SK-N-SH (cell line): ENCODE measurements around the gene METTL25B. TPM values are rescaled to one million over a fixed set of nuclear protein-coding genes. Genes with fewer than 3 reads are reported as not detected.

Experiments used
- CTCF ChIA-PET: fragments of 300-600, 350-600 bp; formaldehyde crosslinking; extraction: SDS; loops from one replicate; lab custom pipeline; 2021; lab: Yijun Ruan, JAX
- POLR2A ChIA-PET: fragments of 350-600 bp; sonication (Branson Sonifier 250); formaldehyde crosslinking; extraction: SDS; loops from one replicate; lab custom pipeline; 2020; ENCODE audit warnings: antibody characterized with exemption, inconsistent platforms; lab: Yijun Ruan, JAX
- DNase-seq: peaks from one replicate; pipeline ENCODE4 v3.0.0; 2012
- H2AFZ ChIP-seq: fragments of 200-600 bp; sonication (generic); 2 replicates; pipeline ENCODE4 v1.8.1; 2016; ENCODE audit warnings: antibody characterized with exemption, mild to moderate bottlenecking, low read depth
- H3F3A ChIP-seq: fragments of 200-600 bp; sonication (generic); replicated peaks from 2 replicates; pipeline ENCODE3; 2016; ENCODE audit warnings: antibody characterized with exemption, mild to moderate bottlenecking; ENCODE audit not compliant: insufficient read depth
- H3K27ac ChIP-seq, 2 experiments: fragments of 200-500 bp in 1 of 2; fragments of 200-600 bp in 1 of 2; sonication (Bioruptor generic) in 1 of 2; sonication (generic), shearing (Covaris generic) in 1 of 2; 2 replicates each; pipeline versions ENCODE4 v1.5.1 to v1.6.1; 2014 to 2016; ENCODE audit warnings: low read depth in 2 of 2, inconsistent platforms in 1 of 2, low read length in 1 of 2, mild to moderate bottlenecking in 1 of 2, mixed read lengths in 1 of 2
- H3K27me3 ChIP-seq: fragments of 200-600 bp; sonication (generic), shearing (Covaris generic); 2 replicates; pipeline ENCODE4 v1.6.1; 2016; ENCODE audit warnings: mixed run types; ENCODE audit not compliant: insufficient read depth
- H3K36me3 ChIP-seq, 2 experiments: fragments of 200-500 bp in 1 of 2; fragments of 200-600 bp in 1 of 2; sonication (Bioruptor generic) in 1 of 2; sonication (generic) in 1 of 2; replicated peaks in 1 of 2; 2 replicates each; pipeline versions ENCODE3 to v1.5.1; 2014 to 2016; ENCODE audit warnings: low read length in 1 of 2, mild to moderate bottlenecking in 1 of 2; ENCODE audit not compliant: insufficient read depth in 2 of 2, control insufficient read depth in 1 of 2
- H3K4me1 ChIP-seq, 2 experiments: fragments of 200-500 bp in 1 of 2; fragments of 200-600 bp in 1 of 2; sonication (Bioruptor generic) in 1 of 2; sonication (generic), shearing (Covaris generic) in 1 of 2; 2 replicates each; pipeline versions ENCODE4 v1.5.1 to v1.6.1; 2014 to 2016; ENCODE audit warnings: low read depth in 1 of 2, low read length in 1 of 2, mixed run types in 1 of 2; ENCODE audit not compliant: insufficient read depth in 2 of 2, control insufficient read depth in 1 of 2
- H3K4me2 ChIP-seq: fragments of 200-600 bp; sonication (generic), shearing (Covaris generic); 2 replicates; pipeline ENCODE4 v1.6.1; 2017; ENCODE audit warnings: mixed run types
- H3K4me3 ChIP-seq, 2 experiments: fragments of 200-500 bp in 1 of 2; fragments of 200-600 bp in 1 of 2; sonication (Bioruptor generic) in 1 of 2; sonication (generic), shearing (Covaris generic) in 1 of 2; 2 replicates each; pipeline versions ENCODE4 v1.5.1 to v1.8.1; 2014 to 2016; ENCODE audit warnings: low read depth in 2 of 2, inconsistent platforms in 1 of 2, low read length in 1 of 2, mild to moderate bottlenecking in 1 of 2, mixed read lengths in 1 of 2, moderate library complexity in 1 of 2
- H3K79me2 ChIP-seq: fragments of 200-600 bp; sonication (generic); 2 replicates; pipeline ENCODE4 v1.8.1; 2017; ENCODE audit warnings: mild to moderate bottlenecking; ENCODE audit not compliant: insufficient read depth
- H3K9ac ChIP-seq: fragments of 200-600 bp; sonication (generic); 2 replicates; pipeline ENCODE4 v1.6.1; 2017; ENCODE audit warnings: mixed run types
- H3K9me2 ChIP-seq: fragments of 200-600 bp; sonication (generic); 2 replicates; pipeline ENCODE4 v1.6.1; 2017; ENCODE audit warnings: mixed run types
- H3K9me3 ChIP-seq: fragments of 200-600 bp; sonication (generic); 2 replicates; pipeline ENCODE4 v1.6.1; 2017; ENCODE audit warnings: mixed run types, mild to moderate bottlenecking, moderate library complexity
- H4K20me1 ChIP-seq: fragments of 200-600 bp; sonication (generic); 2 replicates; pipeline ENCODE4 v1.6.1; 2017; ENCODE audit warnings: mild to moderate bottlenecking, mixed run types; ENCODE audit not compliant: insufficient read depth
- CHD2 ChIP-seq: fragments of 150-350 bp; IDR thresholded peaks from 2 replicates; pipeline ENCODE4 v1.6.1; 2018; ENCODE audit warnings: low read length; ENCODE audit not compliant: partially characterized antibody
- CTCF ChIP-seq: fragments of 200-600 bp; sonication (generic); IDR thresholded peaks from 2 replicates; pipeline ENCODE4 v1.6.1; 2017; ENCODE audit warnings: antibody characterized with exemption, mild to moderate bottlenecking, moderate library complexity
- ELF1 ChIP-seq: IDR thresholded peaks from 2 replicates; pipeline ENCODE4 v1.4.0; 2012
- EP300 ChIP-seq, 2 experiments: IDR thresholded peaks; 2 replicates each; pipeline versions ENCODE4 v1.4.0 to v1.6.1; 2012; ENCODE audit warnings: borderline replicate concordance in 1 of 2, low read depth in 1 of 2, low read length in 1 of 2
- FOSL2 ChIP-seq: IDR thresholded peaks from 2 replicates; pipeline ENCODE4 v1.4.0; 2012; ENCODE audit warnings: low read depth, mild to moderate bottlenecking, moderate library complexity, borderline replicate concordance
- JUND ChIP-seq: IDR thresholded peaks from 2 replicates; pipeline ENCODE4 v1.4.0; 2012
- MAX ChIP-seq: IDR thresholded peaks from 2 replicates; pipeline ENCODE4 v1.4.0; 2012; ENCODE audit warnings: low read depth
- MEF2A ChIP-seq: IDR thresholded peaks from 2 replicates; pipeline ENCODE4 v1.4.0; 2012; ENCODE audit warnings: low read depth, borderline replicate concordance
- MXI1 ChIP-seq: IDR thresholded peaks from 2 replicates; pipeline ENCODE4 v1.6.1; 2012; ENCODE audit warnings: mild to moderate bottlenecking, low read depth, low read length, improper control_type of control experiment
- POLR2AphosphoS5 ChIP-seq: IDR thresholded peaks from 2 replicates; pipeline ENCODE4 v1.6.1; 2012; ENCODE audit warnings: low read depth, low read length
- RAD21 ChIP-seq: IDR thresholded peaks from 2 replicates; pipeline ENCODE4 v1.6.1; 2012; ENCODE audit warnings: mild to moderate bottlenecking, low read length
- RCOR1 ChIP-seq: fragments of 150-350 bp; IDR thresholded peaks from 2 replicates; pipeline ENCODE4 v1.6.1; 2017; ENCODE audit warnings: antibody characterized with exemption, low read length
- REST ChIP-seq: IDR thresholded peaks from 2 replicates; pipeline ENCODE4 v1.6.1; 2012; ENCODE audit warnings: mild to moderate bottlenecking, low read depth, low read length, moderate library complexity
- RXRA ChIP-seq: IDR thresholded peaks from 2 replicates; pipeline ENCODE4 v1.4.0; 2012; ENCODE audit warnings: low read depth, mild to moderate bottlenecking, borderline replicate concordance
- SMC3 ChIP-seq: IDR thresholded peaks from 2 replicates; pipeline ENCODE4 v1.6.1; 2012; ENCODE audit warnings: low read depth, low read length, improper control_type of control experiment
- TAF1 ChIP-seq: IDR thresholded peaks from 2 replicates; pipeline ENCODE4 v1.6.1; 2012; ENCODE audit warnings: low read depth, mild to moderate bottlenecking, low read length, moderate library complexity, borderline replicate concordance
- TCF12 ChIP-seq: IDR thresholded peaks from 2 replicates; pipeline ENCODE4 v1.4.0; 2012
- TEAD4 ChIP-seq: IDR thresholded peaks from 2 replicates; pipeline ENCODE4 v1.4.0; 2012; ENCODE audit warnings: mild to moderate bottlenecking, borderline replicate concordance; ENCODE audit not compliant: insufficient read depth
- USF1 ChIP-seq: IDR thresholded peaks from 2 replicates; pipeline ENCODE4 v1.4.0; 2012; ENCODE audit warnings: low read depth, borderline replicate concordance
- ZBTB33 ChIP-seq: IDR thresholded peaks from 2 replicates; pipeline ENCODE4 v1.4.0; 2012; ENCODE audit warnings: low read depth, borderline replicate concordance
- WGBS: methylation state at CpG from one replicate; pipeline ENCODE4 v1.1.6; 2017; ENCODE audit warnings: low lambda C conversion rate; 5-methylcytosine and 5-hydroxymethylcytosine counted together
- polyA plus RNA-seq, 3 experiments: library from polyadenylated mRNA; depleted of rRNA; stranded (reverse); fragments of >200 nt; gene quantifications; 2 replicates each; pipeline ENCODE4 v1.2.3, GENCODE V29; 2012

The METTL25B gene
- polyA plus RNA-seq, 1 of the 3 experiments (the other 2 are of a cell fraction) = 20.1 TPM

GRCh38 chr1:156725683-156726280 lies 2.5 kb upstream of the METTL25B start (continued):
- TF ChIP-seq MXI1 (peak; percentile 90), MEF2A (no peak), USF1 (no peak), TEAD4 (no peak)

- no peaks in the 10 kb centered on the region for H3K27me3 ChIP-seq
- peak overlapping the region; percentile 93; the same call in 1 of the 2 replicates for H3K9ac ChIP-seq
- H3K79me2 ChIP-seq = peaks cover 86% of the 10 kb centered on the region
- peak overlapping the region; percentile 76 to 87 for H3K4me3 ChIP-seq
- ChIA-PET CTCF (interaction anchor here (0.7 to 38.0 kb wide), 60 partner anchors 7 to 223 kb away, joined by 3 to 2702 read pairs (median 5); partner anchors contain the start of genes CRABP2, HDGF, INSRR and MRPL24), POLR2A (interaction anchor here (0.9 to 2.7 kb wide), 9 partner anchors 16 to 135 kb away, joined by 3 to 39 read pairs (median 4); partner anchors contain the start of genes HDGF, INSRR and PRCC)
- no peaks in the 10 kb centered on the region for H3K9me2 ChIP-seq
- H3K4me2 ChIP-seq = peak overlapping the region; percentile 89
- peak overlapping the region; percentile 21 to 83; a peak in 2 of 4 replicates for H3K27ac ChIP-seq
- no peak overlapping the region for H2AFZ ChIP-seq
- H3K4me1 ChIP-seq = peaks cover 28 to 50% of the 10 kb centered on the region in 2 experiments
- WGBS = 9% methylated on average over 15 of the region's 15 CpGs
- H3F3A ChIP-seq = peaks cover 13% of the 10 kb centered on the region
- peaks cover 28 to 30% of the 10 kb centered on the region in 2 experiments for H3K36me3 ChIP-seq
- no peaks in the 10 kb centered on the region for H3K9me3 ChIP-seq
- peak; percentile 66 for DNase-seq
- peaks cover 41% of the 10 kb centered on the region for H4K20me1 ChIP-seq
- no peak for TF ChIP-seq TEAD4
- TF ChIP-seq FOSL2 = no peak
- no peak for TF ChIP-seq POLR2AphosphoS5
- peak; percentile 23; the same call in 1 of the 2 replicates for TF ChIP-seq MXI1
- TF ChIP-seq USF1 = no peak
- TF ChIP-seq RXRA = no peak
- TF ChIP-seq JUND = no peak
- TF ChIP-seq MEF2A = no peak
- no peak for TF ChIP-seq MAX
- TF ChIP-seq REST = no peak
- no peak for TF ChIP-seq TCF12
- TF ChIP-seq SMC3 = peak; percentile 54
- no peak for TF ChIP-seq ELF1
- TF ChIP-seq ZBTB33 = no peak
- no peak for TF ChIP-seq EP300 (IDR thresholded peaks at IDR 0.05; ENCODE audit: borderline replicate concordance in 1 of 2, low read depth in 1 of 2, low read length in 1 of 2)
- TF ChIP-seq RAD21 = peak; percentile 72
- peak; percentile 74 for TF ChIP-seq CTCF
- no peak for TF ChIP-seq TAF1
- no peak for TF ChIP-seq CHD2
- TF ChIP-seq RCOR1 = no peak
Measured at GRCh38 chr1:156726549-156727226, 1.6 kb upstream of the METTL25B start.
